ENCODE data around the gene ZDHHC3.

Gene ZDHHC3

DNA sequence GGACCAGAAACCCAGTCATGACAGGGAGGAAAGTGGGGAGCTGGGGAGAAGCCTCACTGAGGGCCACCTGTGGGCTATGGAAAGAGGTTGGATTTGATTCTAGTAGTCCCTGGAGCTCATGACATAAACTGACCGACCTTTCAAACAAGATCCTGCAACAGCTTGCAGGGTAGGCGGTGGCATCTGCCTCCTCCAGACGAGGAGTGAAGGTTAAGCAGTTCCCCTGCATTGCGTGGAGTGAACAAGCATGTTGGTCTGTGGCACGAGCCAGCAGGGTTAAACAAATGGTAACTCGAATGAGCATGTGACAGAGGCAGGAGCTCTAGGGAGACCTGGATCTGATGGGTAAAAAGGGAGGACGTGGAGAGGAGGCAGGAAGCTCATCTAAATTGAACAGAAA is 88.9 kb downstream of the ZDHHC3 start:
- Histone ChIP-seq H3K79me2 (ENCODE audit: control insufficient read depth, low read length) (no peaks in the 10 kb centered on the region), H3K9me3 (ENCODE audit: control insufficient read depth, insufficient read depth, low read length) (no peaks in the 10 kb centered on the region), H3K4me3 (ENCODE audit: low read length) (no peak overlapping the region), H3K27me3 (ENCODE audit: control insufficient read depth, low read length) (peaks cover 3% of the 10 kb centered on the region; the same call in 1 of the 2 replicates), H3K27ac (ENCODE audit: low read depth, low read length) (no peak overlapping the region), H3K4me1 (ENCODE audit: control insufficient read depth, low read length) (no peaks in the 10 kb centered on the region), H4K20me1 (ENCODE audit: control insufficient read depth, insufficient read depth, low read depth, low read length) (no peaks in the 10 kb centered on the region), H3F3A (ENCODE audit: control insufficient read depth, insufficient read depth) (no peaks in the 10 kb centered on the region), H3K36me3 (ENCODE audit: control insufficient read depth, low read length) (no peaks in the 10 kb centered on the region), H3K9me2 (replicated peaks; ENCODE audit: control insufficient read depth, low read length) (no peaks in the 10 kb centered on the region), H3K4me2 (ENCODE audit: low read length) (no peak overlapping the region)
- no peak for TF ChIP-seq EZH2phosphoT487 (IDR thresholded peaks at IDR 0.05; ENCODE audit: borderline replicate concordance, low read length)
- TF ChIP-seq, protein P1, sequence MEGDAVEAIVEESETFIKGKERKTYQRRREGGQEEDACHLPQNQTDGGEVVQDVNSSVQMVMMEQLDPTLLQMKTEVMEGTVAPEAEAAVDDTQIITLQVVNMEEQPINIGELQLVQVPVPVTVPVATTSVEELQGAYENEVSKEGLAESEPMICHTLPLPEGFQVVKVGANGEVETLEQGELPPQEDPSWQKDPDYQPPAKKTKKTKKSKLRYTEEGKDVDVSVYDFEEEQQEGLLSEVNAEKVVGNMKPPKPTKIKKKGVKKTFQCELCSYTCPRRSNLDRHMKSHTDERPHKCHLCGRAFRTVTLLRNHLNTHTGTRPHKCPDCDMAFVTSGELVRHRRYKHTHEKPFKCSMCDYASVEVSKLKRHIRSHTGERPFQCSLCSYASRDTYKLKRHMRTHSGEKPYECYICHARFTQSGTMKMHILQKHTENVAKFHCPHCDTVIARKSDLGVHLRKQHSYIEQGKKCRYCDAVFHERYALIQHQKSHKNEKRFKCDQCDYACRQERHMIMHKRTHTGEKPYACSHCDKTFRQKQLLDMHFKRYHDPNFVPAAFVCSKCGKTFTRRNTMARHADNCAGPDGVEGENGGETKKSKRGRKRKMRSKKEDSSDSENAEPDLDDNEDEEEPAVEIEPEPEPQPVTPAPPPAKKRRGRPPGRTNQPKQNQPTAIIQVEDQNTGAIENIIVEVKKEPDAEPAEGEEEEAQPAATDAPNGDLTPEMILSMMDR (IDR thresholded peaks at IDR 0.05; ENCODE audit: low read depth, low read length, poor library complexity, severe bottlenecking): no peak

DNA sequence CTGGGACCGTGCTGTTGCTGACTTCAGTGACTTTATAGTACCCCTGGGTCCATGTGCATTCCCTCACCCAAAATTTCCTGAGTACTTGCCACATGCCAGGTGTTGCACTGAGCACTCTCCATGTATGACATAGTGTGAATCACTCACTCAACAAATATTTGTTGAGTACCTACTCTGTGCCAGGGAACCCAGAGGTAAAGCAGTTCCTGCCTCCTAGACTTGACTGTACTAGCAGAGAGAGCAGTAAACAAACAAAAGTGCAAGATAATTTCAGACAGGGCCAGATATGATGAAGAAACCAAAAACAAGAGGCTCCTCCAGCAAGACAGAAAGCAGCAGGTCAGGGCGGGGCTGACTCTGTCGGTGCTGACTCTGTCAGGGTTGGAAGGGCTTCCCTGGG is 89.4 kb downstream of the ZDHHC3 start:
- Histone ChIP-seq H3K4me1 (ENCODE audit: control insufficient read depth, low read length) (no peaks in the 10 kb centered on the region), H4K20me1 (ENCODE audit: control insufficient read depth, insufficient read depth, low read depth, low read length) (no peaks in the 10 kb centered on the region), H3K79me2 (ENCODE audit: control insufficient read depth, low read length) (no peaks in the 10 kb centered on the region), H3K36me3 (ENCODE audit: control insufficient read depth, low read length) (no peaks in the 10 kb centered on the region), H3K4me3 (ENCODE audit: low read length) (no peak overlapping the region), H3K27ac (ENCODE audit: low read depth, low read length) (no peak overlapping the region), H3K9me2 (replicated peaks; ENCODE audit: control insufficient read depth, low read length) (no peaks in the 10 kb centered on the region), H3K9me3 (ENCODE audit: control insufficient read depth, insufficient read depth, low read length) (no peaks in the 10 kb centered on the region), H3F3A (ENCODE audit: control insufficient read depth, insufficient read depth) (no peaks in the 10 kb centered on the region), H3K27me3 (ENCODE audit: control insufficient read depth, low read length) (peaks cover 3% of the 10 kb centered on the region; the same call in 1 of the 2 replicates), H3K4me2 (ENCODE audit: low read length) (no peak overlapping the region)
- TF ChIP-seq EZH2phosphoT487 (IDR thresholded peaks at IDR 0.05; ENCODE audit: borderline replicate concordance, low read length): no peak
- TF ChIP-seq, protein P1 (IDR thresholded peaks at IDR 0.05; ENCODE audit: low read depth, low read length, poor library complexity, severe bottlenecking): no peak

DNA sequence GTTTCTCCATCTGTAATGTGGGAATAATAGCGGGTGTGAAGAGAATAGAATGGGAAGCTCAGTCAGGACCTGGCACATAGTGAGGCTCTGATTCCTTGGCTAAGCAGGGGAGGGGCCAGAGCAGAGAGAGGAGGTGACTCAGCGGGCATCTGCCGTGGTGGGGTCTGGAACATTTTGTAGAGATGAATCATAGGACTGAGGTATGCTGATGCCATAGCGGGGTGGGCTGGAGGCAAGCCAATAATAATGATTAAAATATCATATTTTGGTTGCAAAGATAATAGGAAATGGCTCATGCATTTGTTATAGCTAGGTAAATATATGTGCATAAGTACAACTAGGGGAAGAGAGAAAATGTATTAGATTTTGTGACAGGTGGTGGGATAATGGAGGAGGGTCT is 90.4 kb downstream of the ZDHHC3 start:
- Histone ChIP-seq H3K4me2 (ENCODE audit: low read length) (no peak overlapping the region), H4K20me1 (ENCODE audit: control insufficient read depth, insufficient read depth, low read depth, low read length) (no peaks in the 10 kb centered on the region)

More for the DNA sequence above, 90.4 kb downstream of the ZDHHC3 start:
- H3K4me1 ChIP-seq (ENCODE audit: control insufficient read depth, low read length): no peaks in the 10 kb centered on the region
- no peaks in the 10 kb centered on the region for H3K79me2 ChIP-seq (ENCODE audit: control insufficient read depth, low read length)
- TF ChIP-seq, protein P1 (IDR thresholded peaks at IDR 0.05; ENCODE audit: low read depth, low read length, poor library complexity, severe bottlenecking): no peak
- no peak for TF ChIP-seq EZH2phosphoT487 (IDR thresholded peaks at IDR 0.05; ENCODE audit: borderline replicate concordance, low read length)
- H3K27ac ChIP-seq (ENCODE audit: low read depth, low read length): no peak overlapping the region
- no peak overlapping the region for H3K4me3 ChIP-seq (ENCODE audit: low read length)
- peaks cover 3% of the 10 kb centered on the region; the same call in 1 of the 2 replicates for H3K27me3 ChIP-seq (ENCODE audit: control insufficient read depth, low read length)
- H3K36me3 ChIP-seq (ENCODE audit: control insufficient read depth, low read length): no peaks in the 10 kb centered on the region
- H3F3A ChIP-seq (ENCODE audit: control insufficient read depth, insufficient read depth): no peaks in the 10 kb centered on the region
- no peaks in the 10 kb centered on the region for H3K9me3 ChIP-seq (ENCODE audit: control insufficient read depth, insufficient read depth, low read length)
- no peaks in the 10 kb centered on the region for H3K9me2 ChIP-seq (replicated peaks; ENCODE audit: control insufficient read depth, low read length)

Data from DOHH2 (cell line).